H1 (cell line): Measurements from ENCODE around the gene OR5J2. TPM values are rescaled to one million over a fixed set of nuclear protein-coding genes. Genes with fewer than 3 reads are reported as not detected.

Source experiments
- CTCF ChIA-PET: fragments of 300-600 bp; sonication (Branson Sonifier 250); formaldehyde crosslinking; loops from one replicate; lab custom pipeline; 2021; ENCODE audit not compliant: partially characterized antibody; lab: Charles Lee
- POLR2A ChIA-PET: fragments of 300-600 bp; sonication (Branson Sonifier 250); formaldehyde crosslinking; loops from one replicate; lab custom pipeline; 2021; ENCODE audit warnings: inconsistent platforms; ENCODE audit not compliant: partially characterized antibody; lab: Charles Lee
- DNase-seq, 2 experiments: peaks; one replicate each; pipeline versions ENCODE4 v3.0.0 to v3.0.0-alpha.2; 2010 to 2022; ENCODE audit warnings: low spot score in 2 of 2, low read depth in 1 of 2, mixed read lengths in 1 of 2
- FAIRE-seq: peaks from 2 replicates; lab custom pipeline; 2011; peaks lifted over from hg19 to GRCh38; lab: Jason Lieb, UNC
- H2AFZ ChIP-seq: 2 replicates; pipeline ENCODE4 v1.8.1; 2012; ENCODE audit warnings: low read length, inconsistent platforms
- H2AK5ac ChIP-seq: 2 replicates; pipeline ENCODE4 v1.6.1; 2013; ENCODE audit warnings: low read depth, low read length
- H2BK120ac ChIP-seq: replicated peaks from 2 replicates; pipeline ENCODE3; 2013; ENCODE audit warnings: low read depth, low read length, inconsistent platforms
- H2BK12ac ChIP-seq: 2 replicates; pipeline ENCODE4 v1.6.1; 2013; ENCODE audit warnings: low read depth, low read length
- H2BK15ac ChIP-seq: 2 replicates; pipeline ENCODE4 v1.6.1; 2013; ENCODE audit warnings: low read length
- H2BK20ac ChIP-seq: 2 replicates; pipeline ENCODE4 v1.6.1; 2013; ENCODE audit warnings: low read length
- H2BK5ac ChIP-seq: 2 replicates; pipeline ENCODE4 v1.6.1; 2013; ENCODE audit warnings: low read depth, low read length
- H3K14ac ChIP-seq: 2 replicates; pipeline ENCODE4 v1.6.1; 2013; ENCODE audit warnings: inconsistent platforms; ENCODE audit not compliant: insufficient read length
- H3K18ac ChIP-seq: 2 replicates; pipeline ENCODE4 v1.6.1; 2013; ENCODE audit warnings: low read length; ENCODE audit errors: extremely low read depth
- H3K23ac ChIP-seq: 2 replicates; pipeline ENCODE4 v1.6.1; 2013; ENCODE audit warnings: inconsistent platforms; ENCODE audit not compliant: insufficient read length
- H3K23me2 ChIP-seq: 2 replicates; pipeline ENCODE4 v1.6.1; 2013; ENCODE audit warnings: low read depth, low read length
- H3K27ac ChIP-seq: 2 replicates; pipeline ENCODE4 v1.6.1; 2011; ENCODE audit warnings: low read depth, low read length, inconsistent platforms
- H3K27me3 ChIP-seq, 4 experiments: replicated peaks in 1 of 4; 1 replicate in 1 of 4; 2 replicates in 3 of 4; pipeline versions ENCODE4 v1.6.1 to v1.8.1; 2011 to 2013; ENCODE audit warnings: low read length in 3 of 4, mild to moderate bottlenecking in 3 of 4, inconsistent platforms in 2 of 4, mixed read lengths in 2 of 4, moderate library complexity in 1 of 4; ENCODE audit not compliant: control insufficient read depth in 3 of 4, insufficient read depth in 3 of 4; ENCODE audit errors: extremely low read depth in 1 of 4
- H3K36me3 ChIP-seq, 4 experiments: 2 replicates each; pipeline versions ENCODE4 v1.6.1 to v1.8.1; 2011 to 2013; ENCODE audit warnings: mild to moderate bottlenecking in 4 of 4, low read length in 3 of 4, moderate library complexity in 2 of 4, control low read depth in 1 of 4, inconsistent platforms in 1 of 4; ENCODE audit not compliant: insufficient read depth in 4 of 4, control insufficient read depth in 2 of 4
- H3K4ac ChIP-seq: replicated peaks from 2 replicates; pipeline ENCODE3; 2013; ENCODE audit warnings: low read length, low read depth, mixed read lengths, inconsistent platforms; ENCODE audit not compliant: insufficient read length
- H3K4me1 ChIP-seq, 4 experiments: replicated peaks in 1 of 4; 1 replicate in 1 of 4; 2 replicates in 3 of 4; pipeline versions ENCODE4 v1.6.1 to v1.8.1; 2011 to 2013; ENCODE audit warnings: low read length in 3 of 4, inconsistent platforms in 2 of 4, mixed read lengths in 1 of 4; ENCODE audit not compliant: insufficient read depth in 4 of 4, control insufficient read depth in 3 of 4
- H3K4me2 ChIP-seq, 2 experiments: 2 replicates each; pipeline versions ENCODE4 v1.6.1 to v1.8.1; 2011 to 2013; ENCODE audit warnings: low read depth in 2 of 2, low read length in 2 of 2, control low read depth in 1 of 2, inconsistent platforms in 1 of 2, mild to moderate bottlenecking in 1 of 2; ENCODE audit not compliant: insufficient read depth in 1 of 2
- H3K4me3 ChIP-seq, 4 experiments: fragments of 200-600, 300-600 bp in 1 of 4; sonication (generic), shearing (Covaris generic), sonication (Bioruptor Twin) in 1 of 4; 2 replicates each; pipeline versions ENCODE4 v1.5.1 to v1.8.1; 2011 to 2016; ENCODE audit warnings: low read length in 4 of 4, low read depth in 3 of 4, control low read depth in 2 of 4, inconsistent platforms in 2 of 4, mild to moderate bottlenecking in 2 of 4, mixed read lengths in 1 of 4, moderate library complexity in 1 of 4; ENCODE audit not compliant: insufficient read depth in 2 of 4; ENCODE audit errors: extremely low read depth in 1 of 4
- H3K56ac ChIP-seq: replicated peaks from 2 replicates; pipeline ENCODE3; 2013; ENCODE audit warnings: low read depth, mild to moderate bottlenecking, mixed read lengths, low read length, inconsistent platforms; ENCODE audit not compliant: insufficient read length
- H3K79me1 ChIP-seq: 2 replicates; pipeline ENCODE4 v1.6.1; 2013; ENCODE audit warnings: low read depth, low read length, control low read depth
- H3K79me2 ChIP-seq, 2 experiments: 2 replicates each; pipeline versions ENCODE4 v1.6.1 to v1.8.1; 2012 to 2013; ENCODE audit warnings: low read length in 2 of 2, mild to moderate bottlenecking in 2 of 2, inconsistent platforms in 1 of 2; ENCODE audit not compliant: insufficient read depth in 2 of 2, control insufficient read depth in 1 of 2
- H3K9ac ChIP-seq, 4 experiments: replicated peaks in 1 of 4; 1 replicate in 1 of 4; 2 replicates in 3 of 4; pipeline versions ENCODE4 v1.6.1 to v1.8.1; 2011 to 2013; ENCODE audit warnings: low read depth in 3 of 4, low read length in 3 of 4, control low read depth in 2 of 4, mild to moderate bottlenecking in 2 of 4, moderate library complexity in 2 of 4, inconsistent platforms in 1 of 4; ENCODE audit errors: extremely low read depth in 1 of 4
- H3K9me3 ChIP-seq, 2 experiments: 2 replicates each; pipeline versions ENCODE4 v1.6.1 to v1.8.1; 2012 to 2013; ENCODE audit warnings: mild to moderate bottlenecking in 2 of 2, moderate library complexity in 2 of 2, control low read depth in 1 of 2, inconsistent platforms in 1 of 2, low read depth in 1 of 2, low read length in 1 of 2, mixed read lengths in 1 of 2; ENCODE audit not compliant: insufficient read depth in 2 of 2
- H4K20me1 ChIP-seq, 2 experiments: replicated peaks in 1 of 2; 2 replicates each; pipeline versions ENCODE3 to v1.8.1; 2011 to 2013; ENCODE audit warnings: inconsistent platforms in 2 of 2, low read length in 2 of 2, mild to moderate bottlenecking in 1 of 2; ENCODE audit not compliant: insufficient read depth in 2 of 2, control insufficient read depth in 1 of 2
- H4K5ac ChIP-seq: 2 replicates; pipeline ENCODE4 v1.6.1; 2013; ENCODE audit warnings: low read length, low read depth, mixed read lengths, inconsistent platforms; ENCODE audit not compliant: insufficient read length
- H4K8ac ChIP-seq: 2 replicates; pipeline ENCODE4 v1.8.0; 2013; ENCODE audit warnings: mild to moderate bottlenecking, moderate library complexity, low read length, inconsistent platforms; ENCODE audit not compliant: insufficient read depth; ENCODE audit errors: extremely low read depth
- H4K91ac ChIP-seq: replicated peaks from 2 replicates; pipeline ENCODE3; 2013; ENCODE audit warnings: low read length, mixed read lengths, inconsistent platforms; ENCODE audit not compliant: insufficient read length
- BACH1 ChIP-seq: IDR thresholded peaks from 2 replicates; pipeline ENCODE4 v1.6.1; 2012; ENCODE audit warnings: low read length, improper control_type of control experiment
- SAP30 ChIP-seq: fragments of 300-600 bp; sonication (generic); IDR thresholded peaks from 2 replicates; pipeline ENCODE4 v1.7.1; 2012; ENCODE audit warnings: low read length, moderate library complexity, mild to moderate bottlenecking, inconsistent platforms; ENCODE audit not compliant: insufficient read depth, insufficient replicate concordance
- WGBS, 2 experiments: shearing (Covaris generic) in 1 of 2; methylation state at CpG; one replicate each; pipeline versions ENCODE4 v1.1.6 to v1.1.7; 2013 to 2015; ENCODE audit warnings: low lambda C conversion rate in 2 of 2, mixed read lengths in 2 of 2, inconsistent platforms in 1 of 2, low coverage in 1 of 2, missing lambda C conversion rate in 1 of 2; ENCODE audit not compliant: insufficient replicate concordance in 2 of 2, insufficient coverage in 1 of 2, insufficient read length in 1 of 2; ENCODE audit errors: extremely low coverage in 1 of 2, missing lambda C conversion rate in 1 of 2; 5-methylcytosine and 5-hydroxymethylcytosine counted together
- polyA plus RNA-seq, 7 experiments: library from polyadenylated mRNA; depleted of rRNA in 3 of 7; stranded (reverse) in 5 of 7; unstranded in 2 of 7; fragments of >200 nt in 5 of 7; fragments of 200-250 nt in 2 of 7; gene quantifications; 1 replicate in 5 of 7; 2 replicates in 1 of 7; 4 replicates in 1 of 7; pipeline versions ENCODE4 v1.2.1 to v1.2.3, GENCODE V29; 2011 to 2013; ENCODE audit warnings: missing spikeins in 2 of 7, mixed read lengths in 2 of 7
- total RNA-seq: library from RNA; stranded (reverse); fragmentation: NEBNext Ultra II Directional; extraction: Animal tissue kit (Norgen Biotek cat#: 25700); gene quantifications from 2 replicates; pipeline ENCODE4 v1.2.1, GENCODE V29; 2021
- TF ChIP-seq, protein P1 (sequence below): IDR thresholded peaks from 2 replicates; pipeline ENCODE4 v1.6.1; 2012; ENCODE audit warnings: inconsistent platforms

Gene OR5J2
- total and polyA plus RNA-seq, 2 of the 8 experiments (the other 6 are each of a cell fraction or from before 2014, with no cell fraction given), result not detected

DNA sequence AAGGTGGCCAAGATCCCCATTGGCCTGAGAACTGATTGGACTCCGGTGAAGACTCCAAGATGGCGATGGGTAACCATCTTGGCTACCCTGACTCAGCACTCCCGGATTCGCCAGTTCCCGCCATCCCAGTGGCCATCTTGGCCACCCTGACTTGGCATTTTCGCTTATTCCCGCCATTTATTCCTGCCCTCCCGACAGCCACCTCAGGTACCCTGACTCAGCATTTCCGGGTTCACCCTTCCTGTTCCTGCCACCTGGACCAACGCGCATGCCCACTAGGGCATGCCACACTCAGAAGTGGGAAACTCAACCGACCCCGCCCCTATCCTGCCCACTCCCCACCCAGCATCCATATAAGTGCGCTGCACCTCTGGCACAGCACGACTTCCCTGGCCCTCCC is 24.1 kb upstream of the OR5J2 start:
- no peak overlapping the region for H3K4me3 ChIP-seq
- POLR2A ChIA-PET, result no interaction called here
- no peak for FAIRE-seq

More for the DNA sequence above, 24.1 kb upstream of the OR5J2 start:
- Histone ChIP-seq H3K23ac (no peak overlapping the region), H3K9me3 (peaks cover 0 to 7% of the 10 kb centered on the region in 2 experiments; a peak in 2 of 4 replicates), H2BK20ac (no peak overlapping the region), H3K4me2 (no peak overlapping the region), H4K8ac (no peak overlapping the region), H2AK5ac (no peak overlapping the region), H3K36me3 (no peaks in the 10 kb centered on the region; a peak in 1 of 8 replicates), H2BK5ac (no peak overlapping the region), H3K56ac (no peak overlapping the region), H2BK12ac (no peak overlapping the region), H4K20me1 (no peaks in the 10 kb centered on the region), H3K23me2 (no peaks in the 10 kb centered on the region), H2AFZ (no peak overlapping the region), H3K27me3 (no peaks in the 10 kb centered on the region), H3K18ac (no peak overlapping the region), H4K5ac (no peak overlapping the region), H3K27ac (no peak overlapping the region), H3K79me1 (no peaks in the 10 kb centered on the region), H3K79me2 (no peaks in the 10 kb centered on the region), H2BK15ac (no peak overlapping the region), H3K4ac (no peak overlapping the region), H4K91ac (no peak overlapping the region), H2BK120ac (no peak overlapping the region), H3K14ac (no peak overlapping the region), H3K4me1 (no peaks in the 10 kb centered on the region), H3K9ac (no peak overlapping the region)
- TF ChIP-seq SAP30 (no peak), BACH1 (0 out of 2 replicates have a peak, but pooled peaks have one; percentile 39)
- TF ChIP-seq, protein P1, sequence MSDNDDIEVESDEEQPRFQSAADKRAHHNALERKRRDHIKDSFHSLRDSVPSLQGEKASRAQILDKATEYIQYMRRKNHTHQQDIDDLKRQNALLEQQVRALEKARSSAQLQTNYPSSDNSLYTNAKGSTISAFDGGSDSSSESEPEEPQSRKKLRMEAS, result no peak
- WGBS, 2 experiments, result 96% methylated on average over 6 of the region's 15 CpGs; no CpG with 5 or more reads in 1 of the 2 experiments
- DNase-seq, result no peak
- CTCF ChIA-PET, result no interaction called here
